CD4-positive, alpha-beta memory T cell (primary cell): Measurements from ENCODE around the gene FBXL14. TPM values are rescaled to one million over a fixed set of nuclear protein-coding genes. Genes with fewer than 3 reads are reported as not detected.

Source experiments
- CTCF ChIA-PET: fragments of 350-600 bp; sonication (Branson Sonifier 250); formaldehyde crosslinking; loops from one replicate; lab custom pipeline; 2021; ENCODE audit warnings: inconsistent platforms; ENCODE audit not compliant: partially characterized antibody; lab: Charles Lee
- POLR2A ChIA-PET: fragments of 350-600 bp; sonication (Branson Sonifier 250); formaldehyde crosslinking; loops from one replicate; lab custom pipeline; 2021; ENCODE audit not compliant: partially characterized antibody; lab: Charles Lee
- DNase-seq, 5 donors: peaks; one replicate each; pipeline versions ENCODE4 v3.0.0 to v3.0.0-alpha.2; 2020 to 2022; ENCODE audit warnings: mixed read lengths in 1 of 5
- H3K27ac ChIP-seq: one replicate; pipeline ENCODE4 v1.7.0; 2013; ENCODE audit warnings: low read depth, low read length
- H3K27me3 ChIP-seq: 2 replicates; pipeline ENCODE4 v1.7.0; 2013; ENCODE audit warnings: mild to moderate bottlenecking, low read length, moderate library complexity; ENCODE audit not compliant: insufficient read depth
- H3K36me3 ChIP-seq: 2 replicates; pipeline ENCODE4 v1.7.0; 2013; ENCODE audit warnings: mild to moderate bottlenecking, low read length, moderate library complexity; ENCODE audit not compliant: insufficient read depth
- H3K4me1 ChIP-seq: 2 replicates; pipeline ENCODE4 v1.7.0; 2013; ENCODE audit warnings: mild to moderate bottlenecking, low read length, moderate library complexity; ENCODE audit not compliant: insufficient read depth
- H3K4me3 ChIP-seq, 2 donors: one replicate each; pipeline ENCODE4 v1.7.0; 2013; ENCODE audit warnings: low read length in 2 of 2, mild to moderate bottlenecking in 1 of 2
- H3K9me3 ChIP-seq, 2 donors: one replicate each; pipeline ENCODE4 v1.7.0; 2013; ENCODE audit warnings: low read length in 2 of 2, control low read depth in 1 of 2; ENCODE audit not compliant: control insufficient read depth in 1 of 2
- H3K27ac Mint-ChIP-seq, 7 donors: one replicate each; pipeline ENCODE4 v1.8.0; 2020 to 2021; ENCODE audit warnings: mixed read lengths in 7 of 7, mild to moderate bottlenecking in 6 of 7, inconsistent platforms in 3 of 7, moderate library complexity in 3 of 7
- H3K27me3 Mint-ChIP-seq, 2 donors: one replicate each; pipeline ENCODE4 v1.8.0; 2020 to 2021; ENCODE audit warnings: mixed read lengths in 2 of 2
- H3K36me3 Mint-ChIP-seq, 2 donors: one replicate each; pipeline ENCODE4 v1.8.0; 2020 to 2021; ENCODE audit warnings: mixed read lengths in 2 of 2, inconsistent platforms in 1 of 2, mild to moderate bottlenecking in 1 of 2
- H3K4me1 Mint-ChIP-seq, 4 donors: one replicate each; pipeline ENCODE4 v1.8.0; 2020 to 2021; ENCODE audit warnings: mixed read lengths in 4 of 4, mild to moderate bottlenecking in 1 of 4
- H3K4me3 Mint-ChIP-seq, 8 donors: one replicate each; pipeline ENCODE4 v1.8.0; 2020 to 2021; ENCODE audit warnings: mixed read lengths in 8 of 8, mild to moderate bottlenecking in 7 of 8, moderate library complexity in 6 of 8, inconsistent platforms in 3 of 8
- H3K9me3 Mint-ChIP-seq, 8 donors: one replicate each; pipeline ENCODE4 v1.8.0; 2020 to 2021; ENCODE audit warnings: mixed read lengths in 8 of 8, mild to moderate bottlenecking in 5 of 8, inconsistent platforms in 3 of 8, moderate library complexity in 1 of 8
- intact Hi-C: fragments of 100-400 bp; cut with micrococcal nuclease; formaldehyde crosslinking; loops from one replicate; pipeline ENCODE4 v1.15.1; 2023
- polyA plus RNA-seq, 2 donors: library from polyadenylated mRNA; unstranded; fragments of 300-500 nt; fragmentation: Illumina TruSeq; gene quantifications; one replicate each; pipeline ENCODE4 v1.2.3, GENCODE V29; 2021
- total RNA-seq, 2 experiments: library from RNA; stranded (reverse); gene quantifications; one replicate each; pipeline ENCODE4 v1.2.3, GENCODE V29; 2021

FBXL14 gene
- total and polyA plus RNA-seq, 4 experiments from 2014 or later: 14.6 to 43.4 (median 35.4) TPM

GRCh38 chr12:1610072-1610643 lies 15.8 kb upstream of the FBXL14 start:
- H3K27me3 ChIP-seq: no peaks in the 10 kb centered on the region

GRCh38 chr12:1608713-1609119 lies 14.3 kb upstream of the FBXL14 start:
- Mint-ChIP-seq H3K9me3 (no peaks in the 10 kb centered on the region), H3K4me1 (peaks cover 6 to 17% (median 10%) of the 10 kb centered on the region in 4 donors), H3K27ac (no peak overlapping the region), H3K4me3 (no peak overlapping the region), H3K36me3 (no peaks in the 10 kb centered on the region), H3K27me3 (no peaks in the 10 kb centered on the region)
- DNase-seq: no peak
- no peaks in the 10 kb centered on the region for H3K27me3 ChIP-seq
- no peaks in the 10 kb centered on the region for H3K9me3 ChIP-seq
- ChIA-PET CTCF (interaction anchor here (3.2 kb wide), 1 partner anchor 491 kb away, joined by 22 read pairs; no protein-coding TSS in a partner anchor), POLR2A (no interaction called here)
- H3K36me3 ChIP-seq: no peaks in the 10 kb centered on the region
- no peak overlapping the region for H3K27ac ChIP-seq
- H3K4me3 ChIP-seq: no peak overlapping the region
- intact Hi-C loops: loop anchor here (5.0 to 10.0 kb wide), 2 partner anchors 76 to 334 kb away; no protein-coding TSS in a partner anchor
- H3K4me1 ChIP-seq: peaks cover 9% of the 10 kb centered on the region

More at GRCh38 chr12:1610072-1610643, 15.8 kb upstream of the FBXL14 start:
- peaks cover 4 to 9% (median 7%) of the 10 kb centered on the region in 4 donors for H3K4me1 Mint-ChIP-seq
- no peaks in the 10 kb centered on the region for H3K9me3 ChIP-seq
- ChIA-PET CTCF (interaction anchor here (3.2 kb wide), 1 partner anchor 492 kb away, joined by 22 read pairs; no protein-coding TSS in a partner anchor), POLR2A (no interaction called here)
- no peak overlapping the region for H3K4me3 Mint-ChIP-seq
- H3K36me3 ChIP-seq: no peaks in the 10 kb centered on the region
- DNase-seq: no peak
- intact Hi-C loops: no loop called here
- H3K27ac ChIP-seq: no peak overlapping the region
- no peak overlapping the region for H3K4me3 ChIP-seq
- peaks cover 0 to 1% (median 0%) of the 10 kb centered on the region in 8 donors for H3K9me3 Mint-ChIP-seq
- H3K27ac Mint-ChIP-seq: no peak overlapping the region
- peaks cover 0 to 1% of the 10 kb centered on the region in 2 donors for H3K27me3 Mint-ChIP-seq
- H3K4me1 ChIP-seq: peaks cover 7% of the 10 kb centered on the region
- no peaks in the 10 kb centered on the region for H3K36me3 Mint-ChIP-seq

DNA sequence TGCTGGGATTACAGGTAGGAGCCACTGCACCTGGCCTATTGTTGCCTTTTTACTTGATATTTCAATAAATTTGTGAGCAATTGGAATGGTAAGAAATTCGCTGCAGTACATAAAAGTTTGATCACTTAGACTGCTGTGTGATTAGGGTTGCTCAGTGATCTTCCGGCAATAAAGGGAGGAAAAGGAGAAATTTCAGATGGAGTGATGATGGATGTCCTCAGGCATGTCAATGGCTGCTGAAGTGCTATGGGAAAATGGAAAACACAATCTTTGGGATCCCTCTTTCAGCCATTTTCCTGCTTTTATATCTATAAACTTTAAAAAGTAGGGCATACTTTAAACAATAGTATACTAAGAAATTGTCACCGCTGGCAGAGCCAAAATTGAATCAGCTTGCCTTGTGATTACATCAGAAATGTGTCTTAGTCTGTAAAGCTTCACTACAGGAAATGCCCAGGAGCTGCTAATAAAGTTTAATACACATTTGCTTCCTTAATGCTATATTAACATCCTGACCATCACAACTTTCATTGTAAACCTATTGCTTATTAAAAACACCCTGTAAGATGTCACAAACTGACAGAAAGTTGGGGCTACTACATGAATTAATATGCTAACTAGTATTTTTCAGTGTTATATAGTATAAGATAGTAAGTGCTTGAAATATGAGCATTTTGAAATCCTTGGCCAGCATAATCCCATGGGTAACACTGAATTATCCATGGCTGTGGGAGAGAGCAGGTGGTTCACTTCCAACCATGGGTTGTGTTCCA lies 13.7 kb upstream of the FBXL14 start:
- Histone ChIP-seq H3K4me3 (no peak overlapping the region), H3K36me3 (no peaks in the 10 kb centered on the region), H3K27me3 (no peaks in the 10 kb centered on the region), H3K4me1 (peaks cover 9% of the 10 kb centered on the region), H3K9me3 (no peaks in the 10 kb centered on the region), H3K27ac (no peak overlapping the region)
- Mint-ChIP-seq H3K4me1 (peaks cover 6 to 19% (median 11%) of the 10 kb centered on the region in 4 donors), H3K27me3 (no peaks in the 10 kb centered on the region), H3K9me3 (no peaks in the 10 kb centered on the region), H3K36me3 (no peaks in the 10 kb centered on the region), H3K4me3 (no peak overlapping the region), H3K27ac (no peak overlapping the region)
- ChIA-PET POLR2A (no interaction called here), CTCF (interaction anchor here (3.2 kb wide), 1 partner anchor 490 kb away, joined by 22 read pairs; no protein-coding TSS in a partner anchor)
- no peak for DNase-seq
- intact Hi-C loops: loop anchor here (5.0 to 10.0 kb wide), 2 partner anchors 76 to 333 kb away; no protein-coding TSS in a partner anchor

DNA sequence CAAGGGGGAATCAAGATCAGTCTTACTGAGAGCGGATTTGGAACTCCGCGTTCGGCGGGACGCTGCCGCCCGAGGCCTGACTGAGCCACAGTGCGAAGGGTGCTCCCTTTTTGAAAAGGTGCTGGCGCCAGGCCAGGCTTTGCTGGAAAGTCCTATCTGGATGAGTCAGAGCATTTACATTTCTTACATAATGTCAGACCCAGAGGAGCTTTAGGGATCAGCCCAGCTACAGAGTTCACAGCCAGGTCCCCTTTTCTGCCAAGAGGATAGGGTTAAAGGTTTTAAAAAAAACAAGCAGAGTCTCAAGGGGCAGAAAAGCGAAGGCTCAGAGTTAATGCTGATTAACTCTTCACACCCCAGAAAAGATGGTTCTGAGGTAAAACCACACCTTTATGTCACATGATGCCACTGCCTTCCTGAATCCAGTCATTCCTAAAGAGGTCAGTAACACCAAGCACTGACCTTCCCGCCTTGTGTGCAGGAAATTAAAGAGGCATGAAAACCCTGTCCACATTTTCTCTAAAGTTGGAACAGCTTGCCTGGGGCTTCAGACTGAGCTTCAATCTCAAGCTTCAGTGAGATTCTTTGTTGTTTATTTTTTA lies 11.7 kb upstream of the FBXL14 start:
- H3K4me1 Mint-ChIP-seq: peaks cover 15 to 35% (median 24%) of the 10 kb centered on the region in 4 donors
- peak overlapping the region in 7 of 8 donors; percentile 82 to 92 (median 87) for H3K4me3 Mint-ChIP-seq
- intact Hi-C loops: loop anchor here (5.0 to 10.0 kb wide), 2 partner anchors 74 to 331 kb away; no protein-coding TSS in a partner anchor
- H3K27ac ChIP-seq: no peak overlapping the region
- no peak overlapping the region for H3K4me3 ChIP-seq
- no peaks in the 10 kb centered on the region for H3K9me3 Mint-ChIP-seq
- H3K4me1 ChIP-seq: peaks cover 25% of the 10 kb centered on the region
- no peaks in the 10 kb centered on the region for H3K36me3 ChIP-seq
- DNase-seq: peak in 1 of 5 donors; percentile 71
- no peaks in the 10 kb centered on the region for H3K9me3 ChIP-seq
- ChIA-PET POLR2A (interaction anchor here (1.0 to 2.2 kb wide), 5 partner anchors 12 to 488 kb away, joined by 4 to 26 read pairs (median 8); partner anchors contain the start of gene FBXL14), CTCF (interaction anchor here (0.7 to 2.8 kb wide), 12 partner anchors 10 to 614 kb away, joined by 3 to 103 read pairs (median 4); partner anchors contain the start of gene FBXL14)
- no peaks in the 10 kb centered on the region for H3K27me3 Mint-ChIP-seq
- no peaks in the 10 kb centered on the region for H3K36me3 Mint-ChIP-seq
- no peaks in the 10 kb centered on the region for H3K27me3 ChIP-seq
- peak overlapping the region in 3 of 7 donors; percentile 51 to 78 (median 61) for H3K27ac Mint-ChIP-seq

DNA sequence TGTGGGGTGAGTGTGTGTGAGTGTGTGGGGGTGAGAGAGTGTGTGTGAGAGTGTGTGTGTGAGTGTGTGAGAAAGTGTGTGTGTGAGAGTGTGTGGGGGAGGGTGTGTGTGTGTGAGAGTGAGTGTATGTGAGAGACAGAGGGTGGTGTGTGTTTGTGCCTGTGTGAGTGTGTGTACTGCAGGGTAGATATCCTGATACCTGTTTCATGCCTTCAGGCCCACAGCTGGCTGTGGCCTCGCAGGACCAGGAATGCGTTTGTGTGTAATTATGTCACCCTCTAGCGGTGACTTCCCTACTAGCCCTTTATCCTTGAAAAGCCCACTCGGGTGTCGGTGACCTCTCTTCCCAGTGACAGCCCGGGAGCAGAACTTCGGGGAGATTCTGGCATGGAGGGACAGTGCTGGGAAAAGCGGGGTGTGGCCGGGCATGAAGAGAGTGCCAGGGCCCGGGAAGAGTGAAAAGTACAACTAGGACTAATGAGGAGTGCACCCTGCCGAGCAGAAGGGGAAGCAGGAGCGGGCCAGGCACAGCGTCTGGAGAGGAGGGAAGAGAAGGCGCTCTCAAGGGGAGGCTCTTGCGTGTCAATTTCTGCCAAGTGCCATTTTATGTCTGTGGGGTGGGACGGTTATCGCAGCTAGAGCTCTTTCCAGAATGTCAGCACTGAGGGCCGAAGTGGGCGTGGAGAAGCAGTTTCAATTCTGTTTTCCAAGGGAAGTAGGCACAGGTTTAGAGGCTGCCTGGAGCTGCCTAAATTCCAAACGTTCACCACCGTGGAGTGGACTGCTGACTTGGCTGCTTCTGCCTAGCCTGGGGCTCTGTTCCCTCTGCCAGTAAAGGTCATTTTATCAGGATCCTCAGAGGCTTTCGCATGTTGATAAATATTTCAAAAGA lies 11.0 kb upstream of the FBXL14 start:
- Histone ChIP-seq H3K9me3 (no peaks in the 10 kb centered on the region), H3K4me1 (peaks cover 27% of the 10 kb centered on the region), H3K27ac (no peak overlapping the region), H3K36me3 (no peaks in the 10 kb centered on the region), H3K4me3 (peak overlapping the region in 1 of 2 donors; percentile 49), H3K27me3 (no peaks in the 10 kb centered on the region)
- POLR2A ChIA-PET: interaction anchor here (1.0 to 2.2 kb wide), 6 partner anchors 11 to 488 kb away, joined by 3 to 26 read pairs (median 6); partner anchors contain the start of gene FBXL14
- peaks cover 17 to 41% (median 28%) of the 10 kb centered on the region in 4 donors for H3K4me1 Mint-ChIP-seq
- H3K36me3 Mint-ChIP-seq: no peaks in the 10 kb centered on the region
- H3K4me3 Mint-ChIP-seq: peak overlapping the region; percentile 82 to 92 (median 86)
- H3K9me3 Mint-ChIP-seq: no peaks in the 10 kb centered on the region
- no peaks in the 10 kb centered on the region for H3K27me3 Mint-ChIP-seq
- intact Hi-C loops: loop anchor here (1.0 to 10.0 kb wide), 5 partner anchors 14 to 487 kb away; no protein-coding TSS in a partner anchor
- peak; percentile 65 to 73 (median 70) for DNase-seq
- CTCF ChIA-PET: interaction anchor here (0.7 to 2.8 kb wide), 14 partner anchors 10 to 614 kb away, joined by 3 to 103 read pairs (median 4); partner anchors contain the start of gene FBXL14
- peak overlapping the region in 5 of 7 donors; percentile 51 to 87 (median 66) for H3K27ac Mint-ChIP-seq

GRCh38 chr12:1604464-1604863 lies 10.1 kb upstream of the FBXL14 start:
- no peaks in the 10 kb centered on the region for H3K9me3 ChIP-seq
- POLR2A ChIA-PET: interaction anchor here (1.0 to 4.6 kb wide), 5 partner anchors 10 to 487 kb away, joined by 3 to 142 read pairs (median 10); partner anchors contain the start of gene FBXL14
- no peak overlapping the region for H3K27ac ChIP-seq
- peak overlapping the region in 2 of 8 donors; percentile 18 to 44 for H3K4me3 Mint-ChIP-seq
- H3K4me3 ChIP-seq: no peak overlapping the region
- CTCF ChIA-PET: interaction anchor here (0.7 to 6.4 kb wide), 12 partner anchors 12 to 1057 kb away, joined by 3 to 124 read pairs (median 25); partner anchors contain the start of gene FBXL14
- no peaks in the 10 kb centered on the region for H3K9me3 Mint-ChIP-seq
- DNase-seq: no peak
- H3K4me1 Mint-ChIP-seq: peaks cover 17 to 41% (median 28%) of the 10 kb centered on the region in 4 donors
- intact Hi-C loops: loop anchor here (10.0 kb wide), 1 partner anchor 330 kb away; no protein-coding TSS in a partner anchor
- H3K27me3 ChIP-seq: no peaks in the 10 kb centered on the region
- H3K27ac Mint-ChIP-seq: peak overlapping the region in 4 of 7 donors; percentile 2 to 63 (median 38)
- peaks cover 27% of the 10 kb centered on the region for H3K4me1 ChIP-seq
- H3K36me3 Mint-ChIP-seq: no peaks in the 10 kb centered on the region
- H3K36me3 ChIP-seq: no peaks in the 10 kb centered on the region
- no peaks in the 10 kb centered on the region for H3K27me3 Mint-ChIP-seq
